Fibroblast of skin of left biceps (primary cell): ENCODE measurements around the gene ANKS1B.

Source experiments
- DNase-seq, 2 experiments: peaks; one replicate each; pipeline ENCODE4 v3.0.0-alpha.2; 2013; ENCODE audit warnings: low read depth in 2 of 2

Gene ANKS1B

GRCh38 chr12:98819071-98819470 lies 1165.7 kb downstream of the ANKS1B start:
- DNase-seq: no peak

- no peak for DNase-seq
Measured at GRCh38 chr12:98818239-98818638, 1166.5 kb downstream of the ANKS1B start.

- no peak for DNase-seq
Measured at GRCh38 chr12:98817742-98818141, 1167.0 kb downstream of the ANKS1B start.

GRCh38 chr12:98816720-98817119 lies 1168.0 kb downstream of the ANKS1B start:
- no peak for DNase-seq

- DNase-seq: no peak
Measured at GRCh38 chr12:98814254-98814653, 1170.5 kb downstream of the ANKS1B start.

GRCh38 chr12:98812225-98812624 lies 1172.5 kb downstream of the ANKS1B start:
- no peak for DNase-seq

GRCh38 chr12:98808243-98808875 lies 1176.4 kb downstream of the ANKS1B start:
- no peak for DNase-seq

- no peak for DNase-seq
Measured at GRCh38 chr12:98807187-98807586, 1177.5 kb downstream of the ANKS1B start.

GRCh38 chr12:98803468-98804209 lies 1181.1 kb downstream of the ANKS1B start:
- peak in 1 of 2 experiments; percentile 10 for DNase-seq

- no peak for DNase-seq
Measured at GRCh38 chr12:98799822-98800221, 1184.9 kb downstream of the ANKS1B start.

- DNase-seq: no peak
Measured at GRCh38 chr12:98799146-98799810, 1185.5 kb downstream of the ANKS1B start.

- DNase-seq: no peak
Measured at GRCh38 chr12:98797200-98797599, 1187.5 kb downstream of the ANKS1B start.

GRCh38 chr12:98796745-98797144 lies 1188.0 kb downstream of the ANKS1B start:
- no peak for DNase-seq

- no peak for DNase-seq
Measured at GRCh38 chr12:98793121-98793520, 1191.6 kb downstream of the ANKS1B start.

GRCh38 chr12:98791406-98791805 lies 1193.3 kb downstream of the ANKS1B start:
- DNase-seq: no peak

GRCh38 chr12:98788396-98788795 lies 1196.3 kb downstream of the ANKS1B start:
- no peak for DNase-seq

GRCh38 chr12:98786653-98787052 lies 1198.1 kb downstream of the ANKS1B start:
- DNase-seq: no peak

- DNase-seq: no peak
Measured at GRCh38 chr12:98783420-98783819, 1201.3 kb downstream of the ANKS1B start.

- no peak for DNase-seq
Measured at GRCh38 chr12:98780261-98780660, 1204.5 kb downstream of the ANKS1B start.

- DNase-seq: no peak
Measured at GRCh38 chr12:98772818-98773217, 1211.9 kb downstream of the ANKS1B start.

- DNase-seq: no peak
Measured at GRCh38 chr12:98771811-98772752, 1212.7 kb downstream of the ANKS1B start.

GRCh38 chr12:98770230-98770629 lies 1214.5 kb downstream of the ANKS1B start:
- DNase-seq: no peak
